ENCODE measurements around the gene AMN1. TPM values are rescaled to one million over a fixed set of nuclear protein-coding genes. Genes with fewer than 3 reads are reported as not detected.

The AMN1 gene
- total RNA-seq, 2 donors from 2014 or later = 3.0 to 6.8 TPM

Other genes with a start within 250 kb of the AMN1 start
- gene DENND5B, start 137.9 kb downstream of the AMN1 start, total RNA-seq = 10 to 100 TPM; 10.5 to 14.4 TPM
- gene ETFBKMT, start 69.3 kb downstream of the AMN1 start, total RNA-seq = 1 to 10 TPM; 2.9 to 5.2 TPM
- 10 to 100 TPM; 27.7 to 38.2 TPM for gene RESF1, start 230.4 kb upstream of the AMN1 start, total RNA-seq